Suppressor macrophage treated with lipopolysaccharide for 4 hours (primary cell): ENCODE results near the gene LCN2.
"Not testable (repeated sequence)": the region's sequence is repeated elsewhere in the genome, so short reads cannot be mapped to it uniquely, and the experiment has no call there.

Experiments used
- DNase-seq: peaks from one replicate; pipeline ENCODE4 v3.0.0-alpha.2; 2020

The LCN2 gene

DNA sequence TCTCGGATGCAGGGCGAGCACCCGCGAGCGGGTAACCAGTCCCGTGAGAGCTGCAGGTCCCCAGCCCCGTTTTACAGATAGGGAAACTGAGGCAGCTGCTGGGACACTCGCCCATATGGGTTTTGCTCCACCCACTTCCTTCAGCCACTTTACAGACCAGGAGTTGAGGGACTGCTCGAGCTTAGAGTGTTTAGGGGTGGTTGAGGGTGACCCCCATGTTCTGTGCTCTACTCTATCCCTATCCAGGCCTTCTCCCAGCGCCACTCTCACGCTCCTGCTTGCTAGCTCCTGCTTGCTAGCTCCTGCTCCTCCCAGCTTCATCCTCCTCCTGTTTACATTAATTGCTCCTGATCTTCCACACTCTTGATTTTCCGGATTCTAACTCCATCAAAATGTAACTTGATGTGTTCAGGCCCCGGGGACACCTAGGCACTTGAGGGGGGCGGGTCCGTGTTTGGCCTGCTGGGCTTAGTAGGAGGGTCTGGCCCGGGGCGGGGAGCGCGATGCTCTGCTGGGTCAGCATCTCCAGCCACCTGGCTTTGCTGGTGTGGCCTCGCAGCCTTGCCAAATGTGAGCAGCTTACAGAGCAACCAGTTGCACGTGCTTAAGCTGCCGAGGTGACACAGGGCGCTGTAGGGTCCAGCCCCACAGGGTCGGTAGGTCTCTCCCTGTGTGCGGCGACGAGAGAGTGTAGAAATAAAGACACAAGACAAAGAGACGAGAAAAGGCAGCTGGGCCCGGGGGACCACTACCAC, 20.2 kb upstream of the LCN2 start:
- DNase-seq: no peak

GRCh38 chr9:128129976-128130590, 19.2 kb upstream of the LCN2 start:
- not testable (repeated sequence) for DNase-seq

DNA sequence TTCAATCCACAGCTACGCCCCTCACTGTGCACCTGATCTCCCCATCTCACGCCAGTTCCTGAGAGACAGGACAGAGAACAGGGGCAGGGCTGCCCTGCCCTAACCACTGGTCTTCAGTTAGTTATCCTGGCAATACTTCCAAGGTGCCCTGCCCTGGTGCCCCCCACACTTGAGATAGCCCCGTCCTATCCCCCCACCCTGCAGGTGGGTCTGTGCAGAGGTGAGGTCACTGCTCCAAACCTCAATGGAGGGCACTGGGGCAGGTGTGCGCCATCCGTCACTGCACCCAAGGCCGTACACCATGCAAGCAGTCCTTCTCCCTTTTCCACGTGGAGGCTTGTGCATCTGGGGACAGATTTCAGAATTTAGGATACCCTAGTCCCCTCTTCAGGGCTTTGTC, 18.6 kb upstream of the LCN2 start:
- not testable (repeated sequence) for DNase-seq

DNA sequence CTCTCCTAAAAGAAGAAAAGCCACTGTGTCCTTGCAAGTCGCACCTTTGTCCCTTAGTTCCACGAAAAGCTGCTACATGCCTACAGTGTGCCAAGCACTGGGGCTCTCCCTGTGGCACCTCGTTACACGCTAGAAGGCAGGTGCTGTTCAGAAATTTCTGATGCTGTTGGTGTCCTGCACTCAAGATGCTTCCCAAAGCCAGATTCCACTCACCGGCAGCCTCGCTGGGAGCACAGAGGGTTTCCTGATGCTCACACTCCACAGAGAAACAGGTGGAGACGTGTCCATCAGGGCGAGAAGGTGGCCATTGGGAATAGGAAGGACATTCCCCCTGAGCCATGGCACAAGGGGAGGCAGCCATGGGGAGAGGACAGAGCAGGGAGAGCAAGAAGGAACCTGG, 17.9 kb upstream of the LCN2 start:
- not testable (repeated sequence) for DNase-seq

GRCh38 chr9:128132139-128132538, 17.1 kb upstream of the LCN2 start:
- DNase-seq: not testable (repeated sequence)

DNA sequence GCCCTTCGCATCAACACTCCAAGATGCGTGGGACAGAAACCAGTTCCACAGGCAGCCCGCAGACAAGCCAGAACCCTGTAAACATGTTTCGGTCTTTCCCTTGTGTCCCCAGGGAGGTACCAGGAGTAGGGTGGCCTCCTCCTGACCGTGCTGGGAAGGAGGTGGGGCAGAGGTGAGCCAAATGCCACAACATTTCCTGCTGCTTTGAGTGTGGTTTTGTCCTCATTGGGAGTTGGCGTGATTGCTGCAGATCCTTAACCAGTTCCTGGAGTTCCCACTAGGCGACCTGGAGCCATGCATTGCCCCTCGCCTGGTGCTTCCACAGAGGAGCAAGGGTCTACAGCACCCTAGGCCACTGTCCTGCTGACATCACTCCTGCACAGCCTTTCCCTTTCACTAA, 13.7 kb upstream of the LCN2 start:
- not testable (repeated sequence) for DNase-seq

DNA sequence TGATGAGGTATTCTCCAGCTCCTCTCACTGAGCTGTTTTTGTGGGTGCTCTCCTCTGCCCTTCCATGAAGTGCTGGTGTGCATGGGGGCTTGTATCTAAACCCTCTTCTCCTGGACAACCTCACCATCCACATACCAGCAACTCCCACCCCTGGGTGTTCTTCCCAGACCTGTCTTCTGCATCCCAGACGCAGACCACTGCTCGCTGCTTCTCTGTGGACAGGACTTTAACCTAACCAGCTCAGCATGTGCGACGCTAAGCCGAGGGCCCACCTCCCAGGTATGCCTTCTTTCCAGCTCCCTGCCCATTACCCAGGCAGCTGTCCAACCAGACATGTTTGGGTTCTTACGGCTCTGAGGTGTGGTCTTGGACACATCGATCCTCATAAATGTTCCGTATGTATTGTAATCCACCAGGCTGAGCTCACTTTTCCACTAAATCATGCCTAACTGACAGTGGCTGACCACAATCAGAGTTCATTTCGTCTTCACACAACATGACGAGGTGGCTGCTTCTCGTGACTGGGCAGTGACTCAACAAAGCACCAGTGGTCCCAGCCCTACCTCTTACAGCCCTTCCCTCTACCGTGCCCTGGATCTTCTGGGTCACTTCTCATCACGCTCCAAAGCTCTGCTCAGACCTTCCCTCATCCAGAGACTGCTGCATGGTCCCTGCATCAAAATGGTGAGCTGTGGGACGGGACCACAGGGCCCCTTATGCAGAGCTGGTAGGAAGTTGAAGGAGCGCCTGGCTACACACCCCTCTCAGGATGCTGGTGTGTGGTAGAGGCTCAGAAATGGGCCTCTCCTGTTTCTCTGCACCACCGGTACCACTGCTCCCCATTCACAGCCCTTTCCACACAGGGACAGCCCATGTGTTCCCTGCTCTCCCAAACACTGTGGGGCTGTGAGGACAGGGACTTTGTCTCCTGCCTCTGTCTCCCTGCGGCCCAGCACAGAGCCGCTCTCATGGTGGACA, 12.1 kb upstream of the LCN2 start:
- no peak for DNase-seq

- no peak for DNase-seq
These were observed 11.3 kb upstream of the LCN2 start for GRCh38 chr9:128138001-128138400.

- no peak for DNase-seq
These were observed 9.6 kb upstream of the LCN2 start for GRCh38 chr9:128139621-128140020.

GRCh38 chr9:128141604-128142003, 7.6 kb upstream of the LCN2 start:
- DNase-seq: no peak

DNA sequence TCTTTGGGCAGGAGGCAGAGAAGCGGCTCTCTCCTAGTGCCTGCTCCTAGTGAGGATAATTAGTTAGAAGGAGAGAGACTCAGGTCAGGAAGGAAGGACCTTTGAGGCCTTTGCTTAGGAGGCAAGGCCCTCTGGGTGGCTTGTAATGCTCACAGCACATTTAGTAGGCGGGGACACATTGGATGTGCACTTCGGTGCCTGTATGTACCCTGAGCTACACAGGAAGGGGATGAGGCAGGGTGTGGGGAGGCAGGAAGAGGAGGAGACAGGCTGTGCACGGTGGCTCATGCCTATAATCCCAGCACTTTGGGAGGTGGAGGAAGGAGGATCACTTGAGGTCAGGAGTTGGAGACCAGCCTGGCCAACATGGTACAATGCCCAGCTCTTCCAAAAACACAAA, 7.2 kb upstream of the LCN2 start:
- no peak for DNase-seq

DNA sequence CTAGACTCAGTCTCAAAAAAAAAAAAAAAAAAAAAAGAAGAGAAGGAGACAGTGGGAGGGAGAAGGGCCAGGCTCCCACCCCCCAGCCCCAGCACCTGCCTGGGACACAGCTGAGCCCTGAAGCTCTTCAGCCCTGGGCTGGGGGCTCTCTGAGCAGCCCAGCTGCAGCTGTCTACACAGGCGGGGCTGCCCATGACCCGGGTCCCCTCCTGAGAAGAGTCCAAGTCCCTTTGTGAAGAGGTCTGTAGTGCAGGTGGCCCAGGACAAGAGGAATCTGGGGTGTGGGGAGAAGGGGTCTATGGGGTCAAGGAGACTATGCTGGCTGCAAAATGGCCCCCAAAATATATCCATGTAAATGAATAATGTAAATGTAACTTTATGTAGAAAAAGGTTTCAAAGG, 6.7 kb upstream of the LCN2 start:
- no peak for DNase-seq

- no peak for DNase-seq
These were observed 5.6 kb upstream of the LCN2 start for GRCh38 chr9:128143525-128144238.

- DNase-seq: no peak
These were observed 4.7 kb upstream of the LCN2 start for GRCh38 chr9:128144239-128145181.

GRCh38 chr9:128145536-128145935, 3.7 kb upstream of the LCN2 start:
- DNase-seq: no peak

DNA sequence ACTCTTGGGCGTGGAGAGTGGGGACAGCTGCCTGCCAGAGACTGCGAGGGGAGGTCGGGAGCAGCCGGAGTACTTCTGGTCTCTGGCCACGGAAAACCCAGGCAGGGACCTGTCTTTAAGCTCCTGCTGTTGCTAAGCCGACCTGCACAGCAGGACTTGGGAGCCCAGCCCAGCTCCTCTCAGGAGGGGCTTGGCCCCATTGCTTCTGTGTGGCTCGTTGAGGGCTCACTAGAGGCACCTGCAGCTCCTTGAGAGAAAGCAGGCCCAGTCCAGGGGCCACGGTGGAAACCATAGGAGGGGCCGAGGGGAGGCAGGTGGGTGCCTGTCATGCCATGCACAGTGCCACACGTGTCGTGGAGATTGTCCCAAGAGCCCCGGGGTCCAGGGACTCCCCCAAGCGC, 3.3 kb upstream of the LCN2 start:
- no peak for DNase-seq

DNA sequence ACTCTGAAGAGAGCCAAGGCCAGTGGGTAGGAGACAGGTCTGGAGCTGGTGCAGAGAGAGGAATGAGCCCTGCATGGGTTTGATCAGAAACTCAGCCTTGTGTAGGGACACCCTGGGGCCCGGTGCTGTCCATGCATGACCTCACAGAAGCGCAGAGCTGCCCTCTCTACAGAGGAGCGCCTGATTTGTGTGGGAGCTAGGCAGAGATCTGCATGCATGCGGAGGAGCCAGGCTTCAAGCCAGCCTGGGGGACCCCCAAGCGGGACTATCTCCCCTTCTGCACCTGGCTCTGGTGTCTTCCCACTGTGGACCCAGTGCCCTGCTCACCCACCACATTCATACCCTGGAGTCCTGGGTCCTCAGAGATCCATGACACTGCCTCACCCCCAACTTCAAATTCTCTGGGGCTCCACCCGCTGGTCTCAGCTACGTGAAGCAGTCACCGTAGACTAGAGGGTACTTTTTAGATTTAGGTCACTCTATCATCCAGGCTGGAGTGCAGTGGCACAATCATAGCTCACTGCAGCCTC, 2.6 kb upstream of the LCN2 start:
- DNase-seq: no peak

DNA sequence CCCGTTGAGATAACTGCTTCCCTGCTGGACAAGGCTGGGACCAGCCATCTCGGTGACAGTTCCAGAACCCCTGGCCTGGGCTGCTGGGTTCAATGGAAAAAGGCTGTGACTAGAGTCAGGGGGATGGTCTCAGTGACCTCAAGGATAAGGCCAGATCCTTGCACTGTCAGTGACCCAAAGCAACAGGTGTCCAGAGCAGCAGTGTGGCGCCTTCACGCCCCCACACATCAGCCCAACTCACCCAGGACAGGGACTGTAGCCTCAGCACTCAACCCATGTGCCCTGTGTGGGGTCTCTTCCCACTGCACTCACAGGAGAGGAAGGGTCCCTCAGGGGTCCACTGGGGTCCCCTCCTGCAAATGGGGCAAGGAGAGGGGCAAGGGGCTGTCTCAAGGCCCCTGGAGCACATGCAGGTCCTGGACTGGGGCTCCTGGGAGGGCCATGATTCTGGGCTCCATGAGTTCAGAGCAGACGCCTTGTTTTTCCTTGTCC, 698 bp upstream of the LCN2 start:
- no peak for DNase-seq

DNA sequence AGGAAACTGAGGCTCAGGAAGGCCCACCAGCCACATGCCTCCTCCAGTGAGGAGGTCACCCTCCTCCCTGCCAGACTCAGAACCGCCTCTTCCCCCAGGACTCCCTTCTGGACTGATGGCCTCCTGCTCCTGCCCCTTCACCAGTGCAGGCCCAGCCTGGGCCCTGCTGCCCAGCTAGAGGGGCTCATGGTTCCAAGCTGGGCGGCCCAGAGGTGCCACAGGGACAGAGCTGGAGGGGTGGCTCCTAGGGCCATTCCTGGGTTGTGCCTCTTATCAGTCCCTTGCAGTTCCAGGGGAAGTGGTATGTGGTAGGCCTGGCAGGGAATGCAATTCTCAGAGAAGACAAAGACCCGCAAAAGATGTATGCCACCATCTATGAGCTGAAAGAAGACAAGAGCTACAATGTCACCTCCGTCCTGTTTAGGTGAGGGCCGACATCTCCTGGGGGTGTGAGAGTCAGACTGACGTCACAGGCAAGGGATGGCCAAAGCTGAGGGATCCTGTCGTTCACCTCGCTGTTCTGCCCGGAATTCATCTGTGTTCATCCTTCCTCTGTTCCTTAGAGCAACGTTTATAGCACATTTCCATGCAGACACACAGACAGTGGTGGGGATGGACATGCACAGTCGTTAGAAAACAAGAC, 819 bp downstream of the LCN2 start:
- DNase-seq: no peak

DNA sequence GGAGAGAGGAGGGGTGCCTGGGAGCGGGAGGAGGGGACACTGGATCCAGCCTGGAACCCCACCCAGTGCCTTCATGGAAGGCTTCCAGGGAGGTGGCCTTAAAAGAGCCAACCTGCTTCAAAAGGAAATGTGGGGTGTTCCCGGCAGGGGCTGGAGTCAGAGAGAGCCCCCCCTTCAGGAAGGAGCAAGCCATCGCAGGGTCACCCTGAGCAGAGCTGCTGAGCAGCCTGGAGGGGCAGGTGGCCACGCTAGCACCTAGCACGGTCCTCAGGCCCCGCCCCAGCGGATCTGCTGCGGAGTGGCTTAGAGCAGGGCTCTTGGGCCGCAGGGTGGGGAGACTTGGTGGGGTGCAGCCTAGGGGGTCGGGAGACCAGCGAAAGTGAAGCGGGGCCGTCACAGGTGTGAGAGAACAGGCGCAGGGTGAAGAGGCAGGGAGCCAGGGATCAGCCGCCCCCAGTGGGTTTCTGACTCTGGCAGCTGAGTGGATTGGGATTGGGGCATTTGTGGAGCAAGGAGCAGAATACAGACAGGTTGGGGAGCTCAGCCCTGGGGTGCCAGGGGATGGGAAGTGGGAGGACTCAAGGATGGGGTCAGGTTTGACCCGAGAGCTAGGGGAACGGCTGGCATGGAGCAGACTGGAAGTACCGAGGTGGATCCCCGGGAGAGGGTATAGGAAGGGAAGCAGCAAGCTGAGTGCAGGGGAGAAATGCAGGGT, 1.5 kb downstream of the LCN2 start:
- no peak for DNase-seq
